ENCODE results near the gene MRPS15.

- TF ChIP-seq CTCF (IDR thresholded peaks at IDR 0.05 in 8 of 11, conservative IDR thresholded peaks at IDR 0.05 in 3 of 11) (no peak), POLR2A (IDR thresholded peaks at IDR 0.05) (no peak), POLR2AphosphoS5 (IDR thresholded peaks at IDR 0.05) (no peak)
These were observed 42.2 kb upstream of the MRPS15 start for GRCh38 chr1:36506276-36506920.

Data from spleen (tissue), 7 donors.